Non-pigmented ciliary epithelial cell (primary cell): ENCODE measurements around the gene GALNS.

Experiments used
- DNase-seq: peaks from one replicate; pipeline ENCODE4 v3.0.0-alpha.2; 2010; ENCODE audit warnings: low read depth

Gene GALNS

DNA sequence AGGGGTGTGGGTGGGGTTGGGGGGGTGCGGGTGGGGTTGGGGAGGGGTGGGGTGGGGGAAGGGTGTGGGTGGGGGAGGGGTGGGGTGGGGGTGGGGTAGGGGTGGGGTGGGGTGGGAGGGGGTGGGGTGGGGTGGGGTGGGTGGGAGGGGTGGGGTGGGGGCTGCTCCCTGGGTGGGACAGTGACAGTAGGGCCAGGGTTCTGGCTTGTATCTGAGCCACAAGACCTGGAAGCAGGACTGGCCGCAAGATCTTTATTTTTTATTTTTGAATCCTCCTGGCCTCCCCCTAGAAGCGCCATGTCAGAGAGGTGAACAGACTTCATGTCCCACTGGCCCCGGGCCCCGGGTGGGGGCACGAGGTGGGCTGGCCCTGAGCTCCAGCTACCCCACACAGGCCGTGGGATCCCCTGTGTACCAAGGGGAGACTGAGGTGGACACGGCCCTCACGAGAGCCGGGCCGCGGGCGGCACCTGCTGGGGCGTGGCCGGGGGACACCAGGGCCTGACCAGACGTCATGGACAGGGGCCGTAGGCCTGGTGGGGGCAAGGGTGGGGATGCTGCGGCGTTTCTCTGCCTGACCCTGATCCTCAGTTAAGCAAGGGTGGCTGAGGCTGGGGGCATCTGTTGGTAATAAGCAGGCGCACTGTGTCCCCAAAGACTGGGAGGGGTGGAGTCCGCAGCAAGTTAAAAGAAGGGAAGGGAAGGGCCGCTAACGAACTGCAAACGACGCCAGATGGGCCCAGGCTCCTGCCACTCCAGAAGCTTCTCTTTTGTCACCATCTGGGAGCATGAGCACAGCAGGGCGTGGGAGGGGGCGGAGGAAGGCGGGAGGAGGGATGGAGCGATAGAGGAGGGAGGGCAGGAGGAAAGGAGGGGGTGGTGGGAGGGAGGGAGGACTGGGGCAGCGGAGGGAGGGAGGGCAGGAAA, 32.0 kb upstream of the GALNS start:
- no peak for DNase-seq

DNA sequence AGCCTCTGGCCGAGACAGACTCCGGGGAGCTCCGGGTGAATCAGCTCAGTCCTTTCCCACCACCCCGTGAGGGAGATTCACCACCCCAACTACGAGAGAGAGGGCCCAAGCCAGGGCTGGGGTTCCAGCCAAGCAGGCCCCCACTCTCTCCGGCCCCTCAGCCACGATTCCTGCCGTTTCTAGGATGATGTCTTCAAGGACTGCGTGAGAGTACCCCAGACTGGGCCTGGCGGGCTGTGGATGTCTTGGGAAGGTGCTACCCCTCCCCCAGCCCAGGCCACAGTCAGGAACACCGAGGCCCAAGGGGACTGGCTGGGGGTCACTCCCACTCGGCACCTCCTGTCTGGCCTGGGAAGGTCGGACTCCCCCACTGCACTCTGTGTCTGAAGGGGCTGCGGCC, 31.3 kb upstream of the GALNS start:
- DNase-seq = no peak

DNA sequence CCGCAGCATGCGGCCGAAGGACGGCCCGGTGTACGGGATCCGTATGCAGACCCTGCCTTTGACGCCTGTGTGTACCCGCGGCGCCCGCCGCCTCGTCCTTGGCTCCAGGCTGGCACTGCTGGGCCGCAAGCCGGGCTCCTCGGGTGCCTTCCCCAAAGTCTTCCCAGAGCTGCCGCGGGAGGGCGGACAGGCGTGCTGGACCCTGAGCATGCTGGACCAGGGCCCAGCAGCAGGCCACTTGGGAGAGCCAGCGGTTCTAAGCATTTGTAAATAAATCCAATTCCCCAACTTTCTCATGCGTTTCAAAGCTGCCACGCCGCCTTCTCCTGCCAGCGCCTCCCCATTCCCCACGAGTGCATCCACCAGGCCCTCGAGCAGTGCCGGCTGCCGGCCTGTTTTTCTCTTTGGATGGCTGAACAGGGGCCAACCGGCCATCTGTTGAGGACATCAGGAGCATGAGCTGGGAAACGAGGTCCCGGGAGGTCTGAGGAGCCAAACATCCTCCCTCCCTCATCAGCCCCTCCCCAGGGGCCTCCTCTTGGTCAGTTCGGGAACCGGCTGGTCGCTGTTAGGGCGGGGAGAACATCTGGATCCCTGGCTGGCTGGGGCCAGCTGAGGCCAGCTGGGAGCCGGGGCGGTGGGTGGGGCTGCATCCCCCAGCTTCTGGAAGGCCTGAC, 30.2 kb upstream of the GALNS start:
- no peak for DNase-seq

DNA sequence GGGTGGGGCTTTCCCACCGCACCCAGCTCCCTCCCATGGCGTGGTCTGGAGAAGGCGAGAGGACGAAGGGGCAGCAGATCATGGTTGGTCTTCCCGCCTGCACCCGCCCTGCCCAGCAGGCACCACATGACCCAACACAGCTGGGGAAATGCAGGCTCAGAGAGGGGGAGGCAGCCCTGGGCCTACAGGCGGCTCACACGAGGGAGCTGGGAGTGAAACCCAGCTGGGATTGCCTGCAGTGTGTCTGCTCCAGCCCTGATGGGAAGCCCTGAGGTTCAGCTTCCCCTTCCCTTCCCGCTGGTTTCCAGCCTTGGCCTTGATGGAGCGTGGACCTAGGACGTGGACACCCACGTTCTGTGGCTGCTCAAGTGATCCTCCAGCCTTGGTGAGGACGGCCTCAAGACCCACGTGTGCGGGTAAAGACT, 29.7 kb upstream of the GALNS start:
- no peak for DNase-seq

DNA sequence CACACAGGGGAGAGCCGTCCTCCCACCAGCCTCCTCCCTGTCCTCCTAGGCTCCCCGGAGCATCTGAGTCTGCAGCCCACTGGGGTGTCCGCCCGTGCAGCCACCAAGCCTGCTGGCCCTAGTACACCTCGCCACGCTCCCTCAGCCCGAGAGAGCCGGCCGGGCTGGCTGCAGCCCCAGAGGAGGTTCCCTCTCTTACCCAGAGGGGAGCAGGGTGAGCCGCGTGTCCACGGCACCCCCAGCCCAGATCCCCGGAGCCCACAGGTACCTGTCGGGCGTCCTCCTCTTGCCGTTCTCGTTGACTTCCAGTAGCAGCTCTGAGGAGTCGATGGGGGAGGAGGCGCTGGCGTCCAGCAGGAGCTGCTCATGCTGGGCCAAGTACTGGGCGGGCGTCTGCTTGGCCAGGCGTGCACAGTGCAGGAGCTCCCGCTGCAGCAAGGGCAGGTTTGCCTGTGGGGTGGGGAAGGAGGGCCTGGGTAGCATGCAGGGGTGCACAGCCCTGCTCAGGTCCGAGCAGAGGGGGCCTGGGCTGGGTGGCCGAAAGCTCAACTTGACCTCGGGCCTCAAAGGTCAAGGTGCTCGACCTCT, 29.0 kb upstream of the GALNS start:
- DNase-seq = no peak

DNA sequence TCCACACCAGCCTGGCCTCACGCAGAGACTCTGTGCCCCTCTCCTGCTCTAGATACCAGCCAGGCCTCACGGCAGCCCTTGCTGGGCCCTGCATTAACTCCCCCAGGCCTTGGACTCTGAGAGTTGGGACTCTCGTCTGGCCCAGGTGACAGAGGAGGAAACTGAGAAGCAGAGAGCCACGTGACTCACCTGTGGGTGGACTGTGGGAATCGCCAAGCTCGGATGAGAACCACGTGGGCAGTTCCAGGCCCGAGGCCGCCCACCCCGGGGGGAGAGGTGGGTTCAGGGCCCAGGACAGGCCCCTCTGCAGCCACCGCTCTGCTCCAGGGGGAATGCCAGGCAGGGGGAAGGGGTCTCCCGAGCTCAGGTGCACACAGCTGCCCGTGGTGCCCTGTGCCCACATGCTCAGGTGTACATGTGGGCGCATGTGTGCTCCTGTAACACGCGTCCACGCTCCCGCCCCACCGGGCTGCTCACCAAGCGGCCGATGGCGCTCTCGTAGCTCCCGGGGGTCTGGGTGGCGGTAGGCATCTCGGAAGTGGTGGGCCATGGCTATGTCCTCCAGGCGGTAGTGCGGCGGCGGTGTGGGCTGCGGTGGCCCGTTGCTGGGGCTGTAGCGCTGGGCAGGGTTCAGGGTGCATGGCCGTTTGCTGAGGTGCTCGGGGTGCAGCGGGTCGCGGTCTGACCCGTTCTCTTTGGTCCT, 28.0 kb upstream of the GALNS start:
- DNase-seq = no peak

DNA sequence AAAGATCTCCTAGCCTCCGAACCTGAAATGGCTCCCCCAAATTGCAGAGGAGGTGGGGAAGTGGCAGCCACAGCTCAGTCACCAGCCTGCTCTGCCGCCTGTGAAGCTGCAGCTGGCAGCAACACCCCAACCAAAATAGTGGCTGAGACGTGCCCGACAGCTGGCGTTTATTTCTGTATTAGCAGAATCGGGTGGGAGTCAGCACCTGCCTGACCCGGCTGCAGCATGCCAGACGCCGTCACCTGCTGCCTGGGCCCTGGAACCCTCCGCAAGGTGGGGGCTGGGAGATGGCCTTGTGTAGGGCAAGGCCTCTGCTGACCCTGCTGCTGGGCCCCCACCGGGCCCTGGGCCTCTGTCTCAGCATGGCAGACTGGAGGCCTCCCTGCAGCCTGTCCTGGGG, 27.2 kb upstream of the GALNS start:
- no peak for DNase-seq

DNA sequence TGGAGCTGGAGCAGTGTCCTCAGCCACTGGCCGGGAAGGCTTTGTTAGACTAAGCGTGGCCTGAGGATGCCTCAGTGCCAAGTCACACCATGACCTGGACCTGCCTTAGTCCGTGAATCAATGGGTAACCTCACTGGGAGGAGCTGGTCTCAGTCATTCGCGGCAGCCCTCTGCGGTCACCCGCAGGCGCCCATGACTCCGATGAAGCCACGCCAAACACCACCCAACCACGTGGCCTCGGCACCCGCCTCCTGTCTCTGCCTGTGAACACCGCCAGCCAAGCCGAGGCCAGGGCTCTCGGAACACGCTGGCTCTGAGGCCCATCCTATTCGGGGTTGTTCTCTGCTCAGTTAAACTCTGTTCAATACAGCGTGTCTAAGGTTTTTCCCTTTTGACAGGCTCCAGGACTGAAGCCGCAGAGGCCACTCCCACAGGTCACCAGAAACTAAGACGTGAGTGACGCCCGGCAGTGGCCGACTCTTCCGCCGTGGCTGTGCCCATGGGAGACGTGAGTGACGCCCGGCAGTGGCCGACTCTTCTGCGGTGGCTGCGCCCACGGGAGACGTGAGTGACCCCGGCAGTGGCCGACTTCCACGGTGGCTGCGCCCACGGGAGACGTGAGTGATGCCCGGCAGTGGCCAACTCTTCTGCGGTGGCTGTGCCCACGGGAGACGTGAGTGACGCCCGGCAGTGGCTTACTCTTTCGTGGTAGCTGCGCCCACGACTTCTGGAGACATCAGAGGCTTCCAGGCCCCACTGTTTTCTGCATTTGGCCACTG, 26.6 kb upstream of the GALNS start:
- no peak for DNase-seq

DNA sequence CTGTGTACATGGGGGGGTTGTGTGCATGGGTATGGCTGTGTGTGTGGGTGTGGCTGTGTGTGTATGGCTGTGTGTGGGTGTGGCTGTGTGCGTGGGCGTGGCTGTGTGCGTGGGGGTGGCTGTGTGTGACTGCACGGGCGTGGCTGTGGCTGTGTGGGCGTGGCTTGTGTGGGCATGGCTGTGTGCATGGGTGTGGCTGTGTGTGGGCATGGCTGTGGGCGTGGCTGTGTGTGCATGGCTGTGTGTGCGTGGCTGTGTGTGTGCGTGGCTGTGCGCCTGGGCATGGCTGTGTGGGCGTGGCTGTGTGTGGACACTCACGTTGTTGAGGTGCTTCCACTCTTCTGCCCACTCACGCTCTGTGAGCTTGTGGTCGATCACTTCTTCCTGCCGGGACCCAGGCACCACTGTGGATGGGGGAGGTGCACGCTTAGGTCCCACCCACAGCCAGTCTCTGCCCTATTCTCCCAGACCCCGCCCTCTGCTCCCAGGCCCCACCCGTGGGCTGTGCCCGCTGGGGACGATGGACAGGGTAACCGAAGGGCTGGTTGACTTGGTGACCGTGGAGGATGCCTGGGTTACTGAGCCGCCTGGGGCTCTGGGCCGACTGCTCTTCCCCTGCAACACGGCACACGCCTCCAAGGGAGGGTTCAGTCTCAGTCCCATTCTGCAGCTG, 25.7 kb upstream of the GALNS start:
- no peak for DNase-seq

DNA sequence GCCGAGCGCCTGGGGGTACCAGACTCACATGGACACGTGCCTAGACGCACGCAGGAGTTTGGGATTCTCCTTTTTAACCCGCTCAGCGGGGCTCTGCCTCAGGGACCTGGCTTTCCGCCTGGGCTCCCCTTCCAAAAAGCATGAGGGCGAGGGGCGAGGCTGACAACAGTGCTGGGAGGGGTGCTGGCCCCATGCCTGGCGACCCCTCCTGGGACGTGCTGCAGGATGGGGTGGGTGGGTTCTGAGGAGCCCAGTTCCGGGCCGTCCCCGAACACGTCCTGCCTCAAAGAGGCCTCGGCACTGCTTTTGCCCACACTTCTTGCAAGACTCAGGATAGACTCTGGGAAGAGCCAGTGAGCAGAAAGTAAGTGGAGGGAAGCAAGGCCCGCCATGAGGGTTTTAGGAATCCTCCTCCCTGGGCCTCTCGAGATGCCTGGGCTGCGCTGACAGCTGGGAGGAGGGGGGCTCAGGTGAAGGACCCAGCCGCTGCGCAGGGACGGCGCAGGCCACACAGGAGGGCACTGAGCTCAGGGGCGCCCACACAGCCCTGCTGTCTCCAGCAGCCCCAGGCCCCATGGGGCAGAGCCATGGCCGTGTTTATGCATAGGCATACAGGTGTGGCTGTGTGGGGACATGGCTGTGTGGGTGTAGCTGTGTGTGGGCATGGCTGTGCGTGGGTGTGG, 25.1 kb upstream of the GALNS start:
- no peak for DNase-seq

DNA sequence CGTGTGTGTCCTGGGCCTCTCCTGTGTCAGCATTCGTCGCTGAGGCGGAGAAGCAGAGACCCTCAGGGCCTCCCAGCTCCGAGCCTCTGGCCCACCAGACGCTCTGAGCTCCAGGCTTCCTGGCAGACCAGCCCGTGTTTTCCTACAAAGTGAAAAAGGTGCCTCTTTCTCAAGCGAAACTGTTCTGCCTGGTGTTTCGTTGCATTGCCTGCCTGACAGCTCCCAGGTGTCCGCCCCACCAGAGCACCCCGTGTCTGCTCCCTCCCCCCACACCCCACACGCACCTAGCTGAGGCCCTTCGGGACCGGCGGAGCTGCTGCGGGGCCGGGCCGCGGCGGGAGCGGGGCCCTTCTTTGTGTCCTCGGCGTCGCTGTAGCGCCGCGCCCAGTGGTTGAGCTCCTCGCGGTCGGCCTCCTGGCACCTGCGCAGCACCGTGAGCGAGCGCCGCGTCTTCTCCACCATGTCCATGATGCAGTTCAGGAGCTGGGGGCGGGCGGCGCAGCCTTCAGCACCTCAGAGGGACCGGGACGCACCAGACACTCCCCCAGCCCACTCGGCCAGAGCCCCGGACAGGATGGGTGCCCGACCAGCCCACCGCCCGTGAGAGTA, 24.4 kb upstream of the GALNS start:
- no peak for DNase-seq

DNA sequence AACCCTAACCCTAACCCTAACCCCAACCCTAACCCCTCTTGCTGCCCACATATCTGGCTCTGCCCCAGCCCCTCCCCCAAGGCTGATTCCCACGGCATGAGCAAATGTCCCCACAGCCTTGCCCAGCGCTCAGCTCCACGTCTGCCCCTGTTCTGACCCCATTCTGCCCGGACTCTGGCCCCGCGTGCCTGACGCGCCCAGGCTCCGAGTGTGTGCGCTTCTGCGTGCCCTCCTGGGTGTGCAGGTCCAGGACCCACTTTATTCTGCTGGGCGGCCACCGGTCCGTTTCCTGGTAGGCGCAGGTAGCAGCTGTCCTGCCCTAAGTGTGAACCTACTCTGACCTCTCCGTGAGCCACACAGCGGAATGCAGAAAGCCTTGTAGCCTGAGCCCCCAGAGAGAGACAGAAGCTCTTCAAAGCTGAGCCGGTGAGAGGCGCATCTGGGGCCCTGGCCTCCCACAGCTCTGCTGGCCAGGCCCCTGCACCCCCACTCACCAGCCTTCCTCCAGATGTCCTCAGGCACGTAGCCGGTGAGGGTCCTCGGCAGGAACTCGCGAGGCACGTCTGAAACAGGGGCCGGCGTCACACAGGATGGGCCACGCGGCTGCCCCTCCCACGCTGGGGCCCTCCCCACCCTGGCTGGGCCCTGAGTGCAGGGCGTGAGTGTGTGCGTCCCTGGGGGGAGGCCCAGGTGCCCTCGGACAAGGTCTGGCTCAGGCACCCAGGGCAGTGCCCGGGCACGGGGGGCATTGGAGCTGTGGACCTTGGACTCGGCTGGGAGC, 23.7 kb upstream of the GALNS start:
- DNase-seq = no peak

DNA sequence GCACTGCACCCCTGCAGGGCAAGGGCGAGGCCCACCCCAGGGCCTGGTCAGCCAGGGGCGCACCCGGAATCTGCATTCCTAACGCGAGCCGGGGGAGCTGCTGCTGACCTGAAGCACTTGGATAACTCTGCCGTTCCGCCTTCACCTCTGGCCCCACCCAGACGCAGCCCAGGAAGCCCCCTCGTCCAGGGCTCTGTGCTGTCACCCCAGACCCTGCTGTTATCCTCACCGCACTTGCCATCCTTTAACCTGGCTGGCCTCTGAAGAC, 23.0 kb upstream of the GALNS start:
- no peak for DNase-seq

DNA sequence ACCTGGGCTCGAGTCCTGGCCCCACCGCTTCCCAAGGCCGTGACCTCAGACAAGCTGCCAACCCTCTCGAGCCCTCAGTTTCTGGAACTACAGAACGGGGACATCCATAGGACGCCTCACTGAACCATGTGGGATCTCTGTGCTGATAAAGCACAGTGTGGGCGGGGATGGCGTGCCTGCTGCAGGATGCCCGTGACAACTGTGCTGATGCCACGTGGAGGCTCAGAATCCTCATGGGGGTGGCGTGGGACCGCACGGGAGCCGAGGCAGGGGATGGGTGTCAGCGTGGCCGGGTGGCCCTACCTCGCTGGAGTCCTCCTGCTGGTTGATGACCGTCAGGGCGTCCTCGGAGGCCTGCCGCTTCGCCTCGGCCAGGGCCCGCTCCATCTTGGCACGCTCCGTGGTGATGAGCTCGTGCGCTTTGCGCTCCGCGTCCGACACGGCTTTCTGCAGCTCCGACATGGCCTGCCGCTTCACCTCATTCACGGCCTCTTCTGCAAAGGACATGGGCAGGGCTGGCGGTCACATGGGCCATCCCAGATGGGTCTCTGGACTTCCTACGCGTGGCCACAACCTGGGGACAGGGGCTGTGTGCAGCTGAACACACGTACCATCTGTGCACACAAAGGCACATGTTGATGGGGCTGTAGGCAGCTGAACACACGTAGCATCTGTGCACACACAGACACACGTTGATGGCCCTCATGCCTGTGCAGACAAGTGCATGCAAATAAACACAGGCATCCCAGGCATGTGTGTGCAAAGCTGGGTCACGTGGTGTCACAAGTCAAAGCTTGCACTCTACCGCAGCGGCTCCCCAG, 22.4 kb upstream of the GALNS start:
- DNase-seq = no peak

DNA sequence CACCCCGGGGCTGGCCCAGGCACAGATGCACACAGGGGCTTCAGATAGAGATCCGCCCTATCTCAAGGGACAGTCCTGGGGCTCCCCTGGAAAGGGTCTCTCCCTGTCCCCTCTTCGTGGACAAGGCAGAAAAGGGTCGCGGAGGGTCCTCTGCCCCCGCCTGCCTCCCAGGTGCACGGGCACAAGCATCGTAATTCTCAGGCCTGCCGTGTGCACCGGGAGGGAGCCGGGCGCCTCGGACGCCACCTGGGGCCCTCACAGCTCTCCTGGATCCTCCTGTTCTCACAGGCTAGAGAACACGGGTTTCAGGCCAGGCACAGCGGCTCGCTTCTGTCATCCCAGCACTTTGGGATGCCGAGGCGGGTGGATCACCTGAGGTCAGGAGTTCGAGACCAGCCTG, 21.6 kb upstream of the GALNS start:
- no peak for DNase-seq

DNA sequence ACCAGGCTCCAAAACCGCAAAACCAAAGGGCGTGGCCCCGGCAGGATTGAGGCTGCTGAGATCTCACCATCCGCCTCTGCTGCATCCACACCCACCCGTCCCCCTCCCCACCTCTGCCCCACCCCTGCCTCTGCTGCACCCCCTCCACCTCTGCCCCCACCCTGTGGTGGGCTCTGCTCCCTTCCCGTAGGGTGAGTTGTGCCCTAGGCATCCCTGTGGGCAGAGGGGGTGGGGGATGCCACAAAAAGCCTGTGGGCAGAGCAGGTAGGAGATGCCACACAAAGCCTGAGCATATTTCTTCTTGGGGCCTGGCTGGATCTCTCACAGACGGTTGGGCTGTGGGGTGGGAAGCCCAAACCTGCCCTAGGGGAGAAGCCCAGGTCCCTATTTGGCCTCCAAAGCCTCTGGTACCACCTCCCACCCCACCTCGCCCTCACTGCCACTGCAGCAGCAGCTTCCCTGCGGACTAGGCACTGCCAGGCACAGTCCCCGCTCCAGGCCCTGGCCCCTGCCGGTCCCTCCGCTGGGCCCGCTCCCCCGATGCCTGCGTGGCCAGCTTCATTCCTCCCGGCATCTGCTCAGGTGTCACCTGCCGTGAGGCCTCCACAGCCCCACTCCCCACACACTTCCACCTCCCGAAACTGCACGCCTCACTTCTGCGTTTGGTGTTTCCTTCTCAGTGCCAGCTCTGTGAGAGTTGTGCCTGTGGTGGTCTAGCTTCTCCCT, 21.0 kb upstream of the GALNS start:
- DNase-seq = no peak

DNA sequence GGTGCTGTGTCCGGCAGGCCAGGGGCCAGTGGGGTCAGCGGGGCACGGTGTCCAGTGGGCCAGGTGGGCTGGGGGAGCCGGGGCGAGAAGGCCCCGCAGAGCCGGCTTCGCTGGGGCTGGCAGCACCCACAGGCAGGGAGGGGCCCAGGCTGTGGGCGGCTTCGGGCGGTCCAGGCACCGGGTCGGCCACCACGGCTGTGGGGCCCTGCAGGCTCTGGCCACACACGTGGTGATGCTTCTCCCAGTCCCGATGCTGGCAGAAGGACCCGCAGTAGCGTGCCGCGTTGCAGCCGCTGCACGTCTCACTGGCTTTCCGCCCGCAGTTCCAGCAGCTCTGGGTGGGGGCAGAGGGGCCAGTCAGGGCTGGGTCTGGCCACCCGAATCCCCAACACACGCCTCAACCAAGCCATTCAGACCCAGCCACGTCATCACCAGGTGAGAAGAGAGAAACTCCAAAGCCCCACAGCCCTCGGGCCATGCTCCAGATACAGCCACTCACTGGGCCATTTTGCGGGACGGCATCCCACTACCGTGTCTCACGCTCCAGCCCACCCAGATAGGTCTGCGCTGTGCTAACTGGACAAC, 20.3 kb upstream of the GALNS start:
- no peak for DNase-seq
